OCI-LY3 (cell line): ENCODE results near the gene APOL3.

Experiments
- CTCF ChIP-seq: fragments of 200-600, 300-600 bp; sonication (generic); IDR thresholded peaks from 2 replicates; pipeline ENCODE4 v1.5.1; 2014; ENCODE audit warnings: antibody characterized with exemption, low read length, low read depth
- EZH2phosphoT487 ChIP-seq: fragments of 200-600 bp; shearing (Covaris generic); IDR thresholded peaks from 2 replicates; pipeline ENCODE4 v1.6.1; 2018; ENCODE audit warnings: antibody characterized with exemption, mixed run types, low read depth

GRCh38 chr22:36193171-36193570 is 32.6 kb upstream of the APOL3 start:
- TF ChIP-seq CTCF (no peak), EZH2phosphoT487 (no peak)
